Panc1 (cell line): ENCODE measurements around the gene CHID1. TPM values are rescaled to one million over a fixed set of nuclear protein-coding genes. Genes with fewer than 3 reads are reported as not detected.

ENCODE experiments used
- ATAC-seq: fragments of 200-7000 bp; cut with Tn5 transposase; 2 replicates; pipeline ENCODE4 v1.9.1; 2020; ENCODE audit warnings: mild to moderate bottlenecking, moderate library complexity
- BruUV-seq: library from RNA; stranded (reverse); fragments of 400-500 nt; replicated peaks from 2 replicates; lab custom pipeline; 2021; lab: Mats Ljungman, UMichigan
- CTCF ChIA-PET: fragments of 300-600 bp; sonication (Branson Sonifier 250); formaldehyde crosslinking; loops from one replicate; lab custom pipeline; 2022; ENCODE audit warnings: antibody characterized with exemption; lab: Charles Lee
- POLR2A ChIA-PET: fragments of 300-600 bp; sonication (Branson Sonifier 250); formaldehyde crosslinking; loops from one replicate; lab custom pipeline; 2022; ENCODE audit warnings: antibody characterized with exemption; lab: Charles Lee
- DNase-seq: peaks from one replicate; pipeline ENCODE4 v3.0.0-alpha.2; 2010; ENCODE audit warnings: low read depth, low spot score
- H3K27ac ChIP-seq: 2 replicates; pipeline ENCODE4 v1.5.1; 2011; ENCODE audit warnings: mild to moderate bottlenecking, low read length, inconsistent platforms
- H3K27me3 ChIP-seq: fragments of 200-500 bp; sonication (Bioruptor generic); 2 replicates; pipeline ENCODE4 v1.6.0; 2014; ENCODE audit warnings: low read length, inconsistent platforms; ENCODE audit not compliant: control insufficient read depth, insufficient read depth
- H3K36me3 ChIP-seq: fragments of 200-500 bp; sonication (Bioruptor generic); 2 replicates; pipeline ENCODE4 v1.5.1; 2014; ENCODE audit warnings: inconsistent platforms, mild to moderate bottlenecking, low read length, moderate library complexity; ENCODE audit not compliant: control insufficient read depth, insufficient read depth
- H3K4me1 ChIP-seq: 2 replicates; pipeline ENCODE4 v1.5.1; 2011; ENCODE audit warnings: inconsistent platforms, mild to moderate bottlenecking, low read length, moderate library complexity; ENCODE audit not compliant: control insufficient read depth, insufficient read depth
- H3K4me3 ChIP-seq, 2 experiments: 2 replicates each; pipeline ENCODE4 v1.5.1; 2011 to 2012; ENCODE audit warnings: low read depth in 2 of 2, low read length in 2 of 2, mild to moderate bottlenecking in 2 of 2, inconsistent platforms in 1 of 2, moderate library complexity in 1 of 2
- H3K9me3 ChIP-seq: fragments of 200-500 bp; sonication (Bioruptor generic); 2 replicates; pipeline ENCODE4 v1.5.1; 2014; ENCODE audit warnings: low read depth, mild to moderate bottlenecking, inconsistent platforms, low read length, moderate library complexity; ENCODE audit not compliant: control insufficient read depth, insufficient read depth
- POLR2AphosphoS5 ChIP-seq: IDR thresholded peaks from 2 replicates; pipeline ENCODE4 v1.6.1; 2012; ENCODE audit warnings: mild to moderate bottlenecking, low read depth, low read length, moderate library complexity
- SIN3A ChIP-seq: IDR thresholded peaks from 2 replicates; pipeline ENCODE4 v1.6.1; 2012; ENCODE audit warnings: low read depth, mild to moderate bottlenecking, low read length, moderate library complexity, borderline replicate concordance; ENCODE audit not compliant: insufficient read depth
- TCF7L2 ChIP-seq: IDR thresholded peaks from 2 replicates; pipeline ENCODE4 v1.6.1; 2011; ENCODE audit warnings: mild to moderate bottlenecking, low read depth, low read length, inconsistent platforms
- in situ Hi-C: cut with HindIII; loops from 2 replicates; pipeline ENCODE4 v1.10.0; 2016; ENCODE audit warnings: low sequenced_read_pairs, low pct_unique_long_range_greater_than_20kb
- intact Hi-C: fragments of 100-400 bp; cut with micrococcal nuclease; formaldehyde crosslinking; loops from one replicate; pipeline ENCODE4 v1.10.0; 2022; ENCODE audit not compliant: unreplicated experiment
- total RNA-seq: library from RNA; stranded (reverse); gene quantifications from one replicate; pipeline ENCODE4 v1.2.1, GENCODE V29; 2021; ENCODE audit not compliant: unreplicated experiment
- TF ChIP-seq, protein P1 (sequence below): fragments of 450-650 bp; IDR thresholded peaks from 2 replicates; pipeline ENCODE4 v1.5.1; 2017; ENCODE audit warnings: mild to moderate bottlenecking
- TF ChIP-seq, protein P2 (sequence below), 2 experiments: IDR thresholded peaks; 2 replicates each; pipeline ENCODE4 v1.6.1; 2011 to 2012; ENCODE audit warnings: low read depth in 2 of 2, control low read depth in 1 of 2, low read length in 1 of 2, mild to moderate bottlenecking in 1 of 2, moderate library complexity in 1 of 2; ENCODE audit not compliant: insufficient read depth in 1 of 2

The CHID1 gene
- total RNA-seq, 1 experiment from 2014 or later = 224 TPM

DNA sequence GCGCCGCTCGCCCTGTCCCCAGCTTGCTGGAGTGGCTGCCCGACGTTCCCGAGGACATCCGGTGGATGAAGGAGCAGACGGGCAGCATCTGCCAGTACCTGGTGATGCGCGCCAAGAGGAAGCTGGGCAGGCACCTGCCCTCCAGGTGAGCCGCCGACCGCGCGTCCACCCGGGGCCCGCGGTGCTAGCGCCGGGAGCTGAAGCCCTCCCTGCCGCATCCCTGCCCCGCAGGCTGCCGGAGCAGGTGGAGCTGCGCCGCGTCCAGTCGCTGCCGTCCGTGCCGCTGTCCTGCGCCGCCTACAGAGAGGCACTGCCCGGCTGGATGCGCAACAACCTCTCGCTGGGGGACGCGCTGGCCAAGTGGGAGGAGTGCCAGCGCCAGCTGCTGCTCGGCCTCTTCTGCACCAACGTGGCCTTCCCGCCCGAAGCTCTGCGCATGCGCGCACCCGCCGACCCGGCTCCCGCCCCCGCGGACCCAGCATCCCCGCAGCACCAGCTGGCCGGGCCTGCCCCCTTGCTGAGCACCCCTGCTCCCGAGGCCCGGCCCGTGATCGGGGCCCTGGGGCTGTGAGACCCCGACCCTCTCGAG is 86.2 kb downstream of the CHID1 start:
- ChIA-PET CTCF (no interaction called here), POLR2A (no interaction called here)
- 0 out of 2 replicates have a peak, but pooled peaks cover 2% of the 10 kb centered on the region for H3K36me3 ChIP-seq
- no peaks in the 10 kb centered on the region for H3K27me3 ChIP-seq
- TSS peak; percentile 9 for BruUV-seq
- no peak for DNase-seq
- H3K9me3 ChIP-seq = no peaks in the 10 kb centered on the region
- no peak for ATAC-seq
- in situ Hi-C loops = no loop called here
- H3K27ac ChIP-seq = no peak overlapping the region
- H3K4me3 ChIP-seq = no peak overlapping the region
- intact Hi-C loops = no loop called here
- H3K4me1 ChIP-seq = peaks cover 68% of the 10 kb centered on the region
- no peak; the same call in 1 of the 2 replicates for TF ChIP-seq POLR2AphosphoS5
- TF ChIP-seq TCF7L2 = no peak
- no peak for TF ChIP-seq SIN3A
- TF ChIP-seq, protein P1, sequence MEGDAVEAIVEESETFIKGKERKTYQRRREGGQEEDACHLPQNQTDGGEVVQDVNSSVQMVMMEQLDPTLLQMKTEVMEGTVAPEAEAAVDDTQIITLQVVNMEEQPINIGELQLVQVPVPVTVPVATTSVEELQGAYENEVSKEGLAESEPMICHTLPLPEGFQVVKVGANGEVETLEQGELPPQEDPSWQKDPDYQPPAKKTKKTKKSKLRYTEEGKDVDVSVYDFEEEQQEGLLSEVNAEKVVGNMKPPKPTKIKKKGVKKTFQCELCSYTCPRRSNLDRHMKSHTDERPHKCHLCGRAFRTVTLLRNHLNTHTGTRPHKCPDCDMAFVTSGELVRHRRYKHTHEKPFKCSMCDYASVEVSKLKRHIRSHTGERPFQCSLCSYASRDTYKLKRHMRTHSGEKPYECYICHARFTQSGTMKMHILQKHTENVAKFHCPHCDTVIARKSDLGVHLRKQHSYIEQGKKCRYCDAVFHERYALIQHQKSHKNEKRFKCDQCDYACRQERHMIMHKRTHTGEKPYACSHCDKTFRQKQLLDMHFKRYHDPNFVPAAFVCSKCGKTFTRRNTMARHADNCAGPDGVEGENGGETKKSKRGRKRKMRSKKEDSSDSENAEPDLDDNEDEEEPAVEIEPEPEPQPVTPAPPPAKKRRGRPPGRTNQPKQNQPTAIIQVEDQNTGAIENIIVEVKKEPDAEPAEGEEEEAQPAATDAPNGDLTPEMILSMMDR = no peak
- TF ChIP-seq, protein P2, sequence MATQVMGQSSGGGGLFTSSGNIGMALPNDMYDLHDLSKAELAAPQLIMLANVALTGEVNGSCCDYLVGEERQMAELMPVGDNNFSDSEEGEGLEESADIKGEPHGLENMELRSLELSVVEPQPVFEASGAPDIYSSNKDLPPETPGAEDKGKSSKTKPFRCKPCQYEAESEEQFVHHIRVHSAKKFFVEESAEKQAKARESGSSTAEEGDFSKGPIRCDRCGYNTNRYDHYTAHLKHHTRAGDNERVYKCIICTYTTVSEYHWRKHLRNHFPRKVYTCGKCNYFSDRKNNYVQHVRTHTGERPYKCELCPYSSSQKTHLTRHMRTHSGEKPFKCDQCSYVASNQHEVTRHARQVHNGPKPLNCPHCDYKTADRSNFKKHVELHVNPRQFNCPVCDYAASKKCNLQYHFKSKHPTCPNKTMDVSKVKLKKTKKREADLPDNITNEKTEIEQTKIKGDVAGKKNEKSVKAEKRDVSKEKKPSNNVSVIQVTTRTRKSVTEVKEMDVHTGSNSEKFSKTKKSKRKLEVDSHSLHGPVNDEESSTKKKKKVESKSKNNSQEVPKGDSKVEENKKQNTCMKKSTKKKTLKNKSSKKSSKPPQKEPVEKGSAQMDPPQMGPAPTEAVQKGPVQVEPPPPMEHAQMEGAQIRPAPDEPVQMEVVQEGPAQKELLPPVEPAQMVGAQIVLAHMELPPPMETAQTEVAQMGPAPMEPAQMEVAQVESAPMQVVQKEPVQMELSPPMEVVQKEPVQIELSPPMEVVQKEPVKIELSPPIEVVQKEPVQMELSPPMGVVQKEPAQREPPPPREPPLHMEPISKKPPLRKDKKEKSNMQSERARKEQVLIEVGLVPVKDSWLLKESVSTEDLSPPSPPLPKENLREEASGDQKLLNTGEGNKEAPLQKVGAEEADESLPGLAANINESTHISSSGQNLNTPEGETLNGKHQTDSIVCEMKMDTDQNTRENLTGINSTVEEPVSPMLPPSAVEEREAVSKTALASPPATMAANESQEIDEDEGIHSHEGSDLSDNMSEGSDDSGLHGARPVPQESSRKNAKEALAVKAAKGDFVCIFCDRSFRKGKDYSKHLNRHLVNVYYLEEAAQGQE (IDR thresholded peaks at IDR 0.05; ENCODE audit: insufficient read depth in 1 of 2, low read depth in 2 of 2, low read length in 1 of 2) = no peak

DNA sequence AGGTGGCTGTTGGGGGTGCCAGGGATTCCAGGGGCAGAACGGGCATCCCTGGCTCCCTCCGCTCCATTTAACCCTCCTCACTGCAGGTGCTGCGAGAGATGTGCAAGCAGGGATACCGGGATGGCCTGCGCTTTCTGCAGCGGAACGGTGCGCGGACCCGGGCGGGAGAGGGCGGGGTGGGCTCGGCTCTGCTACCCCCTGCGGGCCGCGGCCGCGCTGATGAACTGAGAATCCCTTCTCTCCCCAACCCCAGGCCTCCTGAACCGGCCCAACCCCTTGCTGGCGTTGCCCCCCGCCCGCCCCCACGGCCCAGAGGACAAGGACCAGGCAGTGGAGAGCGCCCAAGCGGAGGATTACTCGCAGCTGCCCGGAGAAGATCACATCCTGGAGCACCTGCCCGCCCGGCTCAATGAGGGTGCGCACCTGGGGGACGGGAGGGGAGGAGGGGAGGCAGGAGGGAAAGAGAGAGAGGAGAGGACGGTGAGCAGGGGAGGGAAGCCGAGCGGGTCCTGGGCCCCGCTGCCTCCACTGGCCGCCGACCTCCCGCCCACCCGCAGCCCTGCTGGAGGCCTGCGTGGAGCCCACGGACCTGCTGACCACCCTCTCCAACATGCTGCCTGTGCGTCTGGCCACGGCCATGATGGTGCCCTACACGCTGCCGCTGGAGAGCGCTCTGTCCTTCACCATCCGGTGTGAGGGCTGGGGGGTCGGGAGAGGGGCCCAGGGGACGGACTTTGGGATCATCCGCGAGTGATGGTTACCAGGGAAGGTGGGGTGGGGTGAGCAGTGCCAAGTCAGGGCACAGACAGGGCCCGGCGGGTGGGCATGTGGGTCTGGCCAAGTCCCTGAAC is 86.9 kb downstream of the CHID1 start:
- TF ChIP-seq, protein P1 = no peak
- TF ChIP-seq SIN3A (no peak), TCF7L2 (no peak), POLR2AphosphoS5 (no peak; the same call in none of the 2 replicates)
- TF ChIP-seq, protein P2 (IDR thresholded peaks at IDR 0.05; ENCODE audit: insufficient read depth in 1 of 2, low read depth in 2 of 2, low read length in 1 of 2) = no peak
- BruUV-seq = no TSS peak
- in situ Hi-C loops (no loop called here), intact Hi-C loops (no loop called here)
- no peaks in the 10 kb centered on the region for H3K27me3 ChIP-seq
- no peaks in the 10 kb centered on the region for H3K9me3 ChIP-seq
- H3K27ac ChIP-seq = no peak overlapping the region
- ChIA-PET POLR2A (no interaction called here), CTCF (no interaction called here)
- no peak overlapping the region for H3K4me3 ChIP-seq
- ATAC-seq = no peak
- 0 out of 2 replicates have a peak, but pooled peaks cover 2% of the 10 kb centered on the region for H3K36me3 ChIP-seq
- peaks cover 65% of the 10 kb centered on the region for H3K4me1 ChIP-seq
- no peak for DNase-seq
